Measurements from ENCODE around the gene ZNF148. TPM values are rescaled to one million over a fixed set of nuclear protein-coding genes. Genes with fewer than 3 reads are reported as not detected.
"Not testable (repeated sequence)": the region's sequence is repeated elsewhere in the genome, so short reads cannot be mapped to it uniquely, and the experiment has no call there.

The ZNF148 gene
- 10 to 100 TPM; 28.5 to 47.8 TPM for total RNA-seq

DNA sequence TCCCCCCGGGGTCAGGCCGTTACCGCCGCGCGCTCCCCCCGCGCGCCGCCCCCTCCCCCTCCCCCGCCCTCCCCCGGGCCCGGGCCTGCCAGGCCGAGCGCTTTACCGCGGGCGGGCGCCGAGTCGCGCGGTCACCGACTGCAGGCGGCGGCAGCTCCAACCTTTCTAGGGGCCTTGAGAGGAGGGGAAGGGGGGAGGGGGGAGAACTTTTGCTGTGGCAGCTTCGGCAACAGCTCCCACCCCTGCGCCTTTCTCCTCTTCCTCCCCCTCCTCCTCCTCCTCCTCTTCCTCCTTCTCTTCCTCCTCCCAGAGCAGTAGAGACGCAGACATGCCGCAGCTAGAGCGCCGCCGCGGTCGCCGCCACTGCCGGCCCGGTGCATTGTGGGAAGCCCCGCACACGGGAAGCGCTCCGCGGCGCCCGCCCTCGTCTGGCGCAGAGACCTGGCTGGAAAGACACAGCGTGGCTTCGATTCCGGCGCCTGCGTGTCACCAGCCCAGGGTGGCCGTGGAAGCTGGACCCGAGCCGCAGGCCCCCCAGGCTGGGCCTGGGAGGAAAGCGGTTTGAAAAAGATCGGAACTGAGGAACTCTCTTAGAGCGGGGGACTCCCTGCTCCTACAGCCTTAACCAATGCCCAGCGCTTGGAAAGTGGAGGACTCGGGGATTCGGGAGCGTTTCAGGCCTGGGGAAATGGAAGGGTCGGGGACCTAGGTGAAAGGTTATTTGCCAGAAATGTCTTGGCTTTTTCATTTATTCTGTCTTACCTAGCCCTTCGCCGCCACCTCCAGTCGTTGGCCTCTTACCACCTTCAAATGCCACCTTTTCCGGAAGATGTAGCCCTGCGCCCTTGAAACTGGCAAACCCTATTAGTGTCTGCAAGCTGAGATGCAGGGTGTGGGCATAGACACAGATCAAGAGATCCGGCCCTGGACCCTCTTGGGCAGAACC is at the start of gene ZNF148:
Gene ZNF148, minus strand, starts transcription at position 330 of the 946 bp plus-strand sequence. CDS start 61,685 bp downstream, outside the sequence.
- ATAC-seq, result peak; percentile 93 to 96
- no peaks in the 10 kb centered on the region for H3K9me3 Mint-ChIP-seq
- DNase-seq (ENCODE audit: low spot score in 2 of 2), result peak; percentile 89 to 91
- H3K27ac Mint-ChIP-seq, result peak within 1 kb of the TSS; percentile 91 to 99
- peaks cover 11 to 27% of the 10 kb centered on the region in 2 donors for H3K36me3 Mint-ChIP-seq

DNA sequence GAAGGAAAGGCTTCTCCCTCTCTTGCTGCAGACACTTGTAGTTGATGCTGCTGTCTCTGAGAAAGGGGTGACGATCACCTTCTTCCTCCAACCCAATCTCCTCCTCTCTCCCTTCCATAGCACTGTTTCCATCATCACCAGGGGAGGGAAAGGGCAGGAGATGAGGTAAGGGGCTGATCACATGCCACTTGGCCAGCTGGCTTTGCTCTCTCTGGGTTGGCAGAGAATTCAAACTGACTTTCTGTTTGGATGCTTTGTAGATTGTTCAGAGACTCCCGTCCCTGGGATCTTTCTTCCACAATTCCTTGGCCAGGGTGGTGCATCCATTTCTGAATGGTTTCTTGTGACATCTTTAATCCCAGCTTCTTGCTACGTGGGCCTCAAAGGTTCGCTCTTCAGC is 43.2 kb upstream of the ZNF148 start:
- peaks cover 0 to 10% of the 10 kb centered on the region in 2 donors for H3K9me3 Mint-ChIP-seq
- no peak for DNase-seq (ENCODE audit: low spot score in 2 of 2)
- peaks cover 6 to 12% of the 10 kb centered on the region in 2 donors for H3K36me3 Mint-ChIP-seq
- H3K27ac Mint-ChIP-seq, result no peak overlapping the region
- no peak for ATAC-seq

DNA sequence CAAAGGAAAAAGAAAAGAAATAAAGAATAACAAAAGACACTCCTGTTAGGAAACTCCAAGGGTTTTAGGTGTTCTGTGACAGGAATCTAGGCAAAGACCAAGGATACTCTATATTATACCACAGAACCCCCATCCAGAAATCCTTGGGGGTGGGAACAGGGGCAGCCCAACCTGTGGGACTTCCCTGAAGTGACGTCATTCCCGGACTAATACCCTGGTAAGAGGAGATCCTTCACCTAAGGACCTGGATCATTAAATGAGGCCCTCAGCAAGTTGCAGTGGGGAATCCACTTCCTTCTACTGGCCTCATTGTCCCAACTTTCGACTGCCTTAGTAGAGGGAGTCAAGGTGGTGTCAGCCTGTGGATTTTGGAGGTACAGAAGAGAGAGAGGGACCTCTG is 41.1 kb upstream of the ZNF148 start:
- Mint-ChIP-seq H3K36me3 (peaks cover 6 to 12% of the 10 kb centered on the region in 2 donors), H3K9me3 (peaks cover 0 to 10% of the 10 kb centered on the region in 2 donors), H3K27ac (no peak overlapping the region)
- no peak for ATAC-seq
- no peak for DNase-seq (ENCODE audit: low spot score in 2 of 2)

GRCh38 chr3:125414669-125415068 is 39.5 kb upstream of the ZNF148 start:
- ATAC-seq (no peak), DNase-seq (ENCODE audit: low spot score in 2 of 2) (no peak)
- Mint-ChIP-seq H3K27ac (no peak overlapping the region), H3K9me3 (peaks cover 0 to 8% of the 10 kb centered on the region in 2 donors), H3K36me3 (peaks cover 6 to 8% of the 10 kb centered on the region in 2 donors)

- H3K9me3 Mint-ChIP-seq, result peaks cover 4 to 5% of the 10 kb centered on the region in 2 donors
- ATAC-seq (no peak), DNase-seq (ENCODE audit: low spot score in 2 of 2) (no peak)
- H3K36me3 Mint-ChIP-seq, result no peaks in the 10 kb centered on the region
- no peak overlapping the region for H3K27ac Mint-ChIP-seq
Observed at GRCh38 chr3:125410922-125411321, 35.8 kb upstream of the ZNF148 start.

DNA sequence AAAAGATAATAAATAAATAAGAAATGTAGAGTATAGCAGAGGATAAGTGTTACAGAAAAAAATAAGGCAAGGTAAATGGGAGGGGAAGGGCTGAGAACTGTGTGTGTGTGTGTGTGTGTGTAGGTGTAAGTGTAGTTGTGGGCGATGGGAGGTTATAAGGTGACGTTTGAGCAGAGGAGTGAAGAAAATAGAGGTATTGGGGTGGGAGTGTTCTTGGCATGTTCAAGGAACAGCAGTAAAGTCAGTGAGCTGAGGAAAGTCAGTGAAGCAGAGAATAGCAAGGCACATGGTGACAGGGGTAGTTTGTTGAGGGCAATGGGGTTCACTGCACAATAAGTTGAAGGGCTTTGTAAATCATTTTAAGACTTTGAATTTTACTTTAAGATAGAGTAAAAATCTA is 30.9 kb upstream of the ZNF148 start:
- DNase-seq (ENCODE audit: low spot score in 2 of 2) (no peak), ATAC-seq (no peak)
- H3K27ac Mint-ChIP-seq, result no peak overlapping the region
- H3K9me3 Mint-ChIP-seq, result peaks cover 9 to 16% of the 10 kb centered on the region in 2 donors
- H3K36me3 Mint-ChIP-seq, result peaks cover 6 to 9% of the 10 kb centered on the region in 2 donors

- peaks cover 9 to 16% of the 10 kb centered on the region in 2 donors for H3K9me3 Mint-ChIP-seq
- not testable (repeated sequence) for ATAC-seq; H3K36me3 Mint-ChIP-seq; H3K27ac Mint-ChIP-seq; DNase-seq (ENCODE audit: low spot score in 2 of 2)
Observed at GRCh38 chr3:125405515-125405914, 30.4 kb upstream of the ZNF148 start.

DNA sequence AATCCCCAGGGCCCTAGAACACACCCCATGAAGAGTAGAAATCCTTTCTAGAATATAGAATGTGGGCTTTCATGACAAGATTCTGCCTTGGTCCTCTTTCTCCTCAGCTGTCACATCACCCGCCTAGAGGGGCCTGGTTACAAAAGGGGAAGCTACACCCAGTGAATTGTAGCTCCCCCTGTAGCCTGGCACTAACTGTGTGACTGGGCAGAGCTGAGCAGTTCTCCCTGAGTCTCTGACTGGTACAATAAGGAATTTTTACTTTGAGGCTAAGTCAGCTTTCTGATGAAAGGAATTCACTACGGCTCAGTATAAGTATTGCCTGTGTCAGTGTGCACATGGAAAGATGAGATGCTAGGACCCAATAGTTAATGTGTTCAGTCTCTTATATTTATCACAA is 28.7 kb upstream of the ZNF148 start:
- no peak for DNase-seq (ENCODE audit: low spot score in 2 of 2)
- peaks cover 9 to 16% of the 10 kb centered on the region in 2 donors for H3K9me3 Mint-ChIP-seq
- no peak for ATAC-seq

GRCh38 chr3:125402639-125403038 is 27.5 kb upstream of the ZNF148 start:
- peaks cover 9 to 16% of the 10 kb centered on the region in 2 donors for H3K9me3 Mint-ChIP-seq
- no peak for ATAC-seq
- H3K36me3 Mint-ChIP-seq, result peaks cover 6 to 9% of the 10 kb centered on the region in 2 donors
- DNase-seq (ENCODE audit: low spot score in 2 of 2), result no peak
- no peak overlapping the region for H3K27ac Mint-ChIP-seq

More for the DNA sequence above, 28.7 kb upstream of the ZNF148 start:
- H3K27ac Mint-ChIP-seq, result no peak overlapping the region
- H3K36me3 Mint-ChIP-seq, result peaks cover 6 to 9% of the 10 kb centered on the region in 2 donors

- no peak for ATAC-seq
- peaks cover 9 to 16% of the 10 kb centered on the region in 2 donors for H3K9me3 Mint-ChIP-seq
- no peak overlapping the region for H3K27ac Mint-ChIP-seq
- DNase-seq (ENCODE audit: low spot score in 2 of 2), result no peak
- peaks cover 6 to 9% of the 10 kb centered on the region in 2 donors for H3K36me3 Mint-ChIP-seq
Observed at GRCh38 chr3:125401402-125401801, 26.3 kb upstream of the ZNF148 start.

- no peak for DNase-seq (ENCODE audit: low spot score in 2 of 2)
- Mint-ChIP-seq H3K9me3 (no peaks in the 10 kb centered on the region), H3K27ac (no peak overlapping the region), H3K36me3 (no peaks in the 10 kb centered on the region)
- no peak for ATAC-seq
Observed at GRCh38 chr3:125398952-125399351, 23.8 kb upstream of the ZNF148 start.

DNA sequence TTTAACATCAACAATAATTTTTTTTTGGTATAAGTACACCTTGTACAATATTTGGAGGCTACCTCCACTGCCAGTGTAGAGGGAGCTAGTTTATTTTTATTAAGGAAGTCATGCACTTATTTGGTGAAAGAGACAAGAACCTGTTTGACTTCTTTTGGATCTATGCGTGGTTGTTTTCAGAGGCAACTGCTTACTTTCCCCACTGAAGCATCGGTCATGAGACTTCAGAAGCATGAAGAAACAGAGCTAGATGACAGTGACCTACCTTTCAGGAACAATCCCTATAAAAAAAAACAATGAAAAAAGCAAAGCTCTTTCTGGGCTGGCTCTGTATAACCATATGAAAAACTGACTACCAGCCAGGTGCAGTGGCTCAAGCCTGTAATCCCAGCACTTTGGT is 20.0 kb upstream of the ZNF148 start:
- H3K27ac Mint-ChIP-seq, result no peak overlapping the region
- ATAC-seq (no peak), DNase-seq (ENCODE audit: low spot score in 2 of 2) (no peak)
- H3K9me3 Mint-ChIP-seq, result no peaks in the 10 kb centered on the region
- no peaks in the 10 kb centered on the region for H3K36me3 Mint-ChIP-seq

- Mint-ChIP-seq H3K36me3 (no peaks in the 10 kb centered on the region), H3K9me3 (no peaks in the 10 kb centered on the region), H3K27ac (no peak overlapping the region)
- ATAC-seq, result no peak
- no peak for DNase-seq (ENCODE audit: low spot score in 2 of 2)
Observed at GRCh38 chr3:125394406-125394805, 19.3 kb upstream of the ZNF148 start.

DNA sequence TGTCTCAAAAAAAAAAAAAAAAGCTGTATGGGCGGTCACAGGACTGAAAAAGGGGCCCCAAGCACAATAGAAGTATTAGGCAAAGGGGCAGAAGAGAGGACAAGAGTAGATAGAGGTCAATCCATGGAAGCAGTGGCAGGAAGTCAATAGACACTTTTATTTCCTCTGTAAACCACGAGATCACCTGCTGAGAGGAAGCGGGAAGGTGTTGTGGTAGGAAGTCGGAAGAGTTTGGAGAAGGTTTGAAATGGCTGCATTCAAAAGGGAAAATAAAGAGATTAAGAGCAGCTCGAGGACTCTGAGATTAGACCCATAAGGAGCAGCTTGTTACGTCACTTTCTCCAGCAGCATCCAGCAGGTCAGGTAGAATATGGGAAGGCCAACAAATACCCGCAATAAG is 14.2 kb upstream of the ZNF148 start:
- Mint-ChIP-seq H3K27ac (peak overlapping the region in 1 of 2 donors; percentile 77), H3K36me3 (no peaks in the 10 kb centered on the region), H3K9me3 (no peaks in the 10 kb centered on the region)
- DNase-seq (ENCODE audit: low spot score in 2 of 2) (no peak), ATAC-seq (no peak)

DNA sequence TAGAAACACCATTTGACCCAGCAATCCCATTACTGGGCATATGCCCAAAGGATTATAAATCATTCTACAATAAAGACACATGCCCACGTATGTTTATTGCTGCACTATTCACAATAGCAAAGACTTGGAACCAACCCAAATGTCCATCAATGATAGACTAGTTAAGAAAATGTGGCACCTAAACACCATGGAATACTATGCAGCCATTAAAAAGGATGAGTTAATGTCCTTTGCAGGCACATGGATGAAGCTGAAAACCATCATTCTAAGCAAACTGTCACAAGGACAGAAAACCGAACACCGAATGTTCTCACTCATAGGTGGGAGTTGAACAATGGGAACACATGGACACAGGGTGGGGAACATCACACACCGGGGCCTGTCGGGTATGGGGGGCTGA is 13.2 kb upstream of the ZNF148 start:
- ATAC-seq; DNase-seq (ENCODE audit: low spot score in 2 of 2); H3K27ac Mint-ChIP-seq; H3K36me3 Mint-ChIP-seq; H3K9me3 Mint-ChIP-seq: not testable (repeated sequence)

DNA sequence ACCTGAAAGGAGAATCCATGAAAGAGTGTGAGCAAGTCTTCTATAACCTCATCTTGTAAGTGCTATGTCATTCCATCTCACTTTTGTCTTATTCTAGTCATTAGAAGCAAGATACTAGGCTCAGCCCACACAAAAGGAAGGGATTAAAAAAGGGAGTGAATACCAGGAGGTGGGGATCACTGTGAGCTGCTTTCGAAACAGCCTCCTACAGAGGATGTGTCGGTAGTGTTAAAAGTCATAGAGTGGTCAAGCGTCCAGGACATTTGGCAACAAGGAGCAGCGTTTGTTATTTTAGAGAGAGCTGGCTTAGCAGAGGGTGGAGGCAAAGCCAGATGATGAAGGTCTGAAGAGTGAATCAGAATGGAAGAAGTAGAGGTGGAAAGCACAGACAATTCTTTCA is 11.7 kb upstream of the ZNF148 start:
- DNase-seq (ENCODE audit: low spot score in 2 of 2), result no peak
- H3K36me3 Mint-ChIP-seq, result no peaks in the 10 kb centered on the region
- H3K27ac Mint-ChIP-seq, result no peak overlapping the region
- ATAC-seq, result no peak
- H3K9me3 Mint-ChIP-seq, result no peaks in the 10 kb centered on the region

- H3K9me3 Mint-ChIP-seq, result no peaks in the 10 kb centered on the region
- no peak for DNase-seq (ENCODE audit: low spot score in 2 of 2)
- no peak for ATAC-seq
- H3K27ac Mint-ChIP-seq, result no peak overlapping the region
- H3K36me3 Mint-ChIP-seq, result no peaks in the 10 kb centered on the region
Observed at GRCh38 chr3:125383744-125384143, 8.6 kb upstream of the ZNF148 start.

GRCh38 chr3:125382298-125382697 is 7.2 kb upstream of the ZNF148 start:
- no peaks in the 10 kb centered on the region for H3K9me3 Mint-ChIP-seq

More at GRCh38 chr3:125382298-125382697, 7.2 kb upstream of the ZNF148 start:
- DNase-seq (ENCODE audit: low spot score in 2 of 2) (no peak), ATAC-seq (no peak)
- Mint-ChIP-seq H3K36me3 (no peaks in the 10 kb centered on the region), H3K27ac (no peak overlapping the region)

All from activated naive CD4-positive, alpha-beta T cell treated with anti-CD3 and anti-CD28 coated beads, Interleukin-2, amount 50 U/mL, for 72 hours (primary cell).